Uterus (tissue), 2 donors: Measurements from ENCODE around the gene SPIRE2.

Experiments
- CTCF ChIP-seq, 4 experiments: fragments of 200-600 bp in 2 of 4; fragments of 450-650 bp in 2 of 4; sonication (generic) in 2 of 4; IDR thresholded peaks; one replicate each; pipeline ENCODE4 v1.5.1; 2016 to 2019; ENCODE audit warnings: antibody characterized with exemption in 4 of 4, mild to moderate bottlenecking in 2 of 4, moderate library complexity in 1 of 4
- POLR2A ChIP-seq, 2 donors: fragments of 450-650 bp; IDR thresholded peaks; one replicate each; pipeline ENCODE4 v1.6.1; 2016; ENCODE audit warnings: antibody characterized with exemption in 2 of 2, mild to moderate bottlenecking in 1 of 2, moderate library complexity in 1 of 2

DNA sequence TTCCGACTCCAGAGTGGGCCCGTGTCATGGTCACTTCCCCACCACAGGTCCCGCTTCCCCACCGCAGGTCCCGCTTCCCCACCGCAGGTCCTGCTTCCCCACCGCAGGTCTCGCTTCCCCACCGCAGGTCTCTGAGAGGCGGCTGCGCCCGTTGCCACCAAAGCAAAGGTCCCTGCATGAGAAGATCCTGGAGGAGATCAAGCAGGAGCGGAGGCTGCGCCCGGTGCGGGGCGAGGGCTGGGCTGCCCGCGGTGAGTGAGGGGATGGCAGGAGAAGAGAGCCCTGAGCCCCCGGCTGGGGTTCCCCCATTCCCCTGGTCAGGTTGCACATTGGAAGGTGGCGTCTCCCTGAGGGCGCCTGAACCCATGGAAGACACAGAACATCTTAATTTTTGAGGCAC is 27.7 kb downstream of the SPIRE2 start:
- TF ChIP-seq POLR2A (IDR thresholded peaks at IDR 0.05) (no peak), CTCF (IDR thresholded peaks at IDR 0.05) (no peak)
